ENCODE results near the gene VAMP1.
"Not testable (repeated sequence)": the region's sequence is repeated elsewhere in the genome, so short reads cannot be mapped to it uniquely, and the experiment has no call there.

The VAMP1 gene

GRCh38 chr12:6470375-6471163, at the start of gene VAMP1:
TSS of gene VAMP1 (minus strand) at chr12:6470677. CDS start at chr12:6470531, 146 bp downstream.
- H3K4me3 ChIP-seq (ENCODE audit: low read depth, low read length), result peak within 1 kb of the TSS; percentile 89

- no peak overlapping the region for H3K4me3 ChIP-seq (ENCODE audit: low read depth, low read length)
Observed at GRCh38 chr12:6520186-6520585, 49.7 kb upstream of the VAMP1 start.

GRCh38 chr12:6508087-6508486, 37.6 kb upstream of the VAMP1 start:
- no peak overlapping the region for H3K4me3 ChIP-seq (ENCODE audit: low read depth, low read length)

- no peak overlapping the region for H3K4me3 ChIP-seq (ENCODE audit: low read depth, low read length)
Observed at GRCh38 chr12:6507102-6507998, 36.9 kb upstream of the VAMP1 start.

GRCh38 chr12:6500466-6500865, 30.0 kb upstream of the VAMP1 start:
- no peak overlapping the region for H3K4me3 ChIP-seq (ENCODE audit: low read depth, low read length)

- H3K4me3 ChIP-seq (ENCODE audit: low read depth, low read length), result not testable (repeated sequence)
Observed at GRCh38 chr12:6497291-6497690, 26.8 kb upstream of the VAMP1 start.

GRCh38 chr12:6494968-6495367, 24.5 kb upstream of the VAMP1 start:
- H3K4me3 ChIP-seq (ENCODE audit: low read depth, low read length), result no peak overlapping the region

- peak overlapping the region; percentile 84 for H3K4me3 ChIP-seq (ENCODE audit: low read depth, low read length)
Observed at GRCh38 chr12:6494258-6494743, 23.8 kb upstream of the VAMP1 start.

GRCh38 chr12:6493497-6494257, 23.2 kb upstream of the VAMP1 start, which contains the start of gene NCAPD2:
TSS of gene NCAPD2 (plus strand) at chr12:6494102. CDS start at chr12:6495099, 997 bp downstream.
- H3K4me3 ChIP-seq (ENCODE audit: low read depth, low read length), result peak within 1 kb of the TSS; percentile 84

GRCh38 chr12:6492838-6493496, 22.5 kb upstream of the VAMP1 start, which contains the start of gene MRPL51:
TSS of gene MRPL51 (minus strand) at chr12:6493262. CDS start at chr12:6493136, 126 bp downstream.
- H3K4me3 ChIP-seq (ENCODE audit: low read depth, low read length), result peak within 1 kb of the TSS; percentile 84

GRCh38 chr12:6490673-6491072, 20.2 kb upstream of the VAMP1 start:
- H3K4me3 ChIP-seq (ENCODE audit: low read depth, low read length), result not testable (repeated sequence)

- no peak overlapping the region for H3K4me3 ChIP-seq (ENCODE audit: low read depth, low read length)
Observed at GRCh38 chr12:6489449-6489848, 19.0 kb upstream of the VAMP1 start.

GRCh38 chr12:6488240-6488639, 17.8 kb upstream of the VAMP1 start:
- no peak overlapping the region for H3K4me3 ChIP-seq (ENCODE audit: low read depth, low read length)

- H3K4me3 ChIP-seq (ENCODE audit: low read depth, low read length), result no peak overlapping the region
Observed at GRCh38 chr12:6478416-6478815, 7.9 kb upstream of the VAMP1 start.

GRCh38 chr12:6477601-6478377, 7.3 kb upstream of the VAMP1 start:
- not testable (repeated sequence) for H3K4me3 ChIP-seq (ENCODE audit: low read depth, low read length)

GRCh38 chr12:6476489-6476888, 6.0 kb upstream of the VAMP1 start:
- H3K4me3 ChIP-seq (ENCODE audit: low read depth, low read length), result no peak overlapping the region

GRCh38 chr12:6475233-6475975, 4.9 kb upstream of the VAMP1 start:
- not testable (repeated sequence) for H3K4me3 ChIP-seq (ENCODE audit: low read depth, low read length)

GRCh38 chr12:6472491-6472890, 2.0 kb upstream of the VAMP1 start:
- no peak overlapping the region for H3K4me3 ChIP-seq (ENCODE audit: low read depth, low read length)

GRCh38 chr12:6471989-6472360, 1.5 kb upstream of the VAMP1 start:
- H3K4me3 ChIP-seq (ENCODE audit: low read depth, low read length), result no peak overlapping the region
